Subcutaneous abdominal adipose tissue (tissue), 5 donors: ENCODE data around the gene SPRED2.
A peak's percentile ranks its signal among the peaks of the same experiment; 100 is the strongest.

Experiments used
- H3K27ac ChIP-seq: one replicate; pipeline ENCODE4 v1.7.0; 2013; ENCODE audit warnings: low read depth, mild to moderate bottlenecking, inconsistent platforms, low read length, moderate library complexity
- H3K27me3 ChIP-seq, 5 donors: one replicate each; pipeline ENCODE4 v1.7.0; 2013; ENCODE audit warnings: low read length in 5 of 5, inconsistent platforms in 1 of 5; ENCODE audit not compliant: control insufficient read depth in 5 of 5, insufficient read depth in 4 of 5
- H3K36me3 ChIP-seq, 5 donors: one replicate each; pipeline ENCODE4 v1.7.0; 2013; ENCODE audit warnings: low read length in 5 of 5; ENCODE audit not compliant: control insufficient read depth in 5 of 5, insufficient read depth in 5 of 5
- H3K4me1 ChIP-seq, 5 donors: one replicate each; pipeline ENCODE4 v1.7.0; 2013; ENCODE audit warnings: low read length in 5 of 5, mild to moderate bottlenecking in 3 of 5, moderate library complexity in 1 of 5; ENCODE audit not compliant: control insufficient read depth in 5 of 5, insufficient read depth in 5 of 5
- H3K4me3 ChIP-seq, 5 donors: one replicate each; pipeline ENCODE4 v1.7.0; 2013; ENCODE audit warnings: low read length in 5 of 5, low read depth in 1 of 5
- H3K9ac ChIP-seq, 5 donors: one replicate each; pipeline ENCODE4 v1.7.0; 2013; ENCODE audit warnings: low read length in 5 of 5, mild to moderate bottlenecking in 4 of 5, moderate library complexity in 3 of 5
- H3K9me3 ChIP-seq, 5 donors: one replicate each; pipeline ENCODE4 v1.7.0; 2013; ENCODE audit warnings: low read length in 5 of 5; ENCODE audit not compliant: control insufficient read depth in 5 of 5
- donor health status: healthy.
- donor health status: healthy.
- donor health status: healthy.
- donor health status: healthy.
- donor health status: healthy.

SPRED2 gene

DNA sequence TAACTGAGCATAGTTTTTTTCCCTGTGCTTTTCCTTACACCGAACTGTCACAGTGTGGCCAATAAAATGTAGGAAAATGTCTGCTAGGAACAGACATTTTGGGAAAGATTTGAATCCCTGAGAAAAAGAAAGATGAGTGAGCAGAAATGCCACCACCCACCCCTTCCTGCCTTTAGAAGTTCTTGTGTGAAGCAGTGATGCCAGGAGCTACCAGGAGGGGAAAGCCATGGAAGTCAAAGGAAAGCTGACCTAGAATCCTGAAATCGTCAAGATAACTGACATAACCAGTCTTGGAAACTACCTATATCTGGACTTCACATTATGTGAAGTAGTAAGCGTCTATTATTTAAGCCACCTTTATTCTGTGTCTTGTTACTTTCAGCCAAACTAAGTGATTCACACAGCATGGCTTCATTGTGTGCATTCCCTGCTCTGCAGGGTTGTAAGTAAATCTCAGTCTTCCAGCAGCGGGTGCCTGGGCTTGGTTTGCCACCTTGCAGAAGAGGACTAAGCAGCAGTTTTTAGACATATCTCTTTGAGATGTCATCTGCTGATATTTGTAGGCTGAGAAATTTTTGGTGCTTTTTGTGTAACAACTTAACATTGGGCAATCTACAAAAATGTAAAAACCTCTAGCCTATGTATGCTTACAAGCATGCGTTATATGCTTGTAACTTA lies 11.2 kb upstream of the SPRED2 start:
- Histone ChIP-seq H3K9ac (no peak overlapping the region), H3K36me3 (no peaks in the 10 kb centered on the region), H3K9me3 (no peaks in the 10 kb centered on the region), H3K4me3 (no peak overlapping the region), H3K27me3 (no peaks in the 10 kb centered on the region), H3K27ac (no peak overlapping the region), H3K4me1 (no peaks in the 10 kb centered on the region)

DNA sequence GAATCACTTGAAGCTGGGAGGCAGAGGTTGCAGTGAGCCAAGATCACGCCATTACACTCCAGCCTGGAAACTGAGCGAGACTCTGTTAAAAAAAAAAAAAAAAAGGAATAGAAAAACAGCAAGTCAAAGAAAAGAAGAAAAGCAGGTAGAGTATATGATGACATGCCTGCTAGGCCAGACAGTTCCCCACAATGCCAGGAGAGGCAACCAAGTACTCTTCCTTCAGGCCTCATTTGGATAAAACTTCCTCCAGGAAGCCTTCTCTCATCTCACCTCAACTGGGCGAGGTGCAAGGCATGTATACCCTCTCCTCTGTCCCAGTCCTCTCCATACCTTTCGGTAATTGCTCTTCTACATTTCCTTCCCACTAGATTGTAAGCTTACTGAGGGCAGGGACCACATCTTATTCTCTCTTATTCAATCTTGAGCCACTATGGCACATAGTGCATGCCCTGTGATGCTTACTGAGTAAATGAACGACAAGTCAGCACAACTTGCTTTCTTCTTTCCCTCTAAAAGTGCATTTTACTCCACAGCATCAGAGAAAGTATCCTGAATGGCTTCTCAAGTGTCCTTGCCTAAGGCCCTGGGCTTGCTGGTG lies 10.1 kb upstream of the SPRED2 start:
- Histone ChIP-seq H3K27me3 (no peaks in the 10 kb centered on the region), H3K4me1 (no peaks in the 10 kb centered on the region), H3K36me3 (no peaks in the 10 kb centered on the region), H3K9me3 (no peaks in the 10 kb centered on the region), H3K9ac (no peak overlapping the region), H3K27ac (no peak overlapping the region), H3K4me3 (no peak overlapping the region)

DNA sequence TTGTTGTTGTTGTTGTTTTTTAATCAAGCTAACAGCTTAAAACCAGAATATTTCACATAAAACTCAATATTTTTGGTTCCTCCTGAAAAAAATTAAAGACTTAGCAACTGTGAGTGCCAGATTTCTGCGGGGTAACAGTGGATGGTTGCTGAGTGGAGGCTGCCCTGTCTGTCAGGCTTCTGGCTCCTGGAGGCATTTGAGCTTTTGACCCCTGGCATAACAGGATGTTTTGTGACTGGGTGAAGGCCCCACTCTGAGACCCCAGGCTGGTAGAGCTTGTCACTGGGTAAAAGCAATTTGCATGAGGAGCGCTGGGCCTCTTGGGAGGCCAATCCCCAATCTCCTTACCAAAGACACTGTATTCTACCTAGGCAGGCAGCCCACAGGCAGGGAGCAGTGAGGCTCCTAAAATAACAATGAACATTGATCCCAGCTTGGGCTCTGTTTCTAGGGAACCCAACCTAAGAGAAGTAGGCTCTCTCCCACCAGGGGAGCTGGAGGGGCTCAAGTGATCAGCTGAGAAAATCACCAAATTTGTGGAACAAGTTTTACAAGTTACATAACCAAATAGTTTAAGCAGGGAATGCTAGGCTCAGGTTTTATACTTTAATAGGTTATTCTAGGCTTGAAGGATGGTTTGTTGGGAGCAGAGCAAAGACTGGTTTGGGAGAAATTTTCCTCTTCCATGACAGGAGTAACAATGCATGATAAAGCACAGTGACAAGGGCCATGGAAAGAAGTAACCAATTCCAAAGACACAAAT lies 5.9 kb upstream of the SPRED2 start:
- H3K4me1 ChIP-seq, result peaks cover 0 to 24% (median 16%) of the 10 kb centered on the region in 5 donors
- no peaks in the 10 kb centered on the region for H3K36me3 ChIP-seq
- H3K27me3 ChIP-seq, result no peaks in the 10 kb centered on the region
- no peak overlapping the region for H3K9ac ChIP-seq
- H3K4me3 ChIP-seq, result no peak overlapping the region
- no peaks in the 10 kb centered on the region for H3K9me3 ChIP-seq
- no peak overlapping the region for H3K27ac ChIP-seq

DNA sequence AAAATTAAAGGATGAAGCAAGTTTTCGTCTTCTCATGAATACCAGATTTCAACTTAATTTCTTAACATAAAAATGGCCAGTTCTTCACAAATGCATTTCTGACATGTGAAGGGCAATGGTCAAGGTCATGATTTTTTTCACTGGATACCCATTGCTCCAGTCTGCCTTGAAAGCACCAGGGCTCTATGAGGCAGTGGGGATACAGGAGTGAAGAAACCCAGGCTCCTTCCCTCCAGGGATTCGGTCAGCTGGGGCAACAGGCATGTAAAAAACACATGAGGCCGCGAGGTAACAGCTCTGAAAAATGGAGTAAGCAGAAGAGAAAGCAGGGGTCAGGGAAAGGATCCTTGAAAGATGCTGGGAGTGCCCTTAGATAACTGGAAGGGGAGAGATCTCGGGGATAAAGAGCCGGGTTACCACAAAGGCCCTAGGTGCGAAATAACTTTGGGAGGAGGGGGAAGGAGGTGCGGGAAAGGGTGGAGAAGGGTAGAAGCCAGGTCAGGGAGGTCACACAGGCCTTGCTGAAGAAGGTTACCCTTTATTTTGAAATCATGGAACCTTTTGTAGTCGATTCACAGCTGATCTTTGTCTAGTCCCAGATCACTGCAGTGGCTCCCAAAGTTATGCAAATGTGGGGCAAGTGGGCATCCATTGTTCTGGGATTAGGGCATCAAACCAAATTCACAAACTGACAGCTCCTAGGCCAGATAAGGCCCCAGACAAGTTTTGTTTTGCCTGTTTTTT lies 5.2 kb upstream of the SPRED2 start:
- H3K27ac ChIP-seq, result peak overlapping the region; percentile 93
- no peaks in the 10 kb centered on the region for H3K9me3 ChIP-seq
- no peaks in the 10 kb centered on the region for H3K36me3 ChIP-seq
- H3K9ac ChIP-seq, result peak overlapping the region in 1 of 5 donors; percentile 62
- H3K27me3 ChIP-seq, result no peaks in the 10 kb centered on the region
- peak overlapping the region in 2 of 5 donors; percentile 78 to 82 for H3K4me3 ChIP-seq
- H3K4me1 ChIP-seq, result peaks cover 0 to 29% (median 20%) of the 10 kb centered on the region in 5 donors

DNA sequence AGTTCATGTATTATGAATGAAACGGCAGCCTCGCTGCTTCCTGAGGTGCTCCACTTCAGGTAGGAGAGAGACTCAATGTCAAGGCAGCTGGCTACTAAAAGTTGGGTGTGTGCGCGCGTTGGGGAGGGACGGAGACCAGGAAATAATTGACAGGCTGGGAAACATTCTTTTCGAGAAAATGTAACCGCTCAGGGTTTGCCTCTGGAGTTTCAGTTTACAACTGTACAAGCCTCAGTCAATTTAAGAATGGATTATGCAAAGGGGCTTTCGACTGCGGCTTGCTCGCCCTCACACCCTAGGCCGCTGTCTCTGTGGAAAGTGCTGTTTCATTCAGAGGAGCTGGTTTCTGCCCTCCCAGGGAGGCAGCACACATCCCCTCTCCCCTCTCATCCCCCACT lies 4.4 kb upstream of the SPRED2 start:
- Histone ChIP-seq H3K27me3 (no peaks in the 10 kb centered on the region), H3K36me3 (no peaks in the 10 kb centered on the region), H3K9me3 (no peaks in the 10 kb centered on the region), H3K27ac (peak overlapping the region; percentile 93), H3K9ac (peak overlapping the region; percentile 56 to 93 (median 71)), H3K4me1 (peaks cover 0 to 29% (median 21%) of the 10 kb centered on the region in 5 donors), H3K4me3 (peak overlapping the region; percentile 68 to 82 (median 80))

DNA sequence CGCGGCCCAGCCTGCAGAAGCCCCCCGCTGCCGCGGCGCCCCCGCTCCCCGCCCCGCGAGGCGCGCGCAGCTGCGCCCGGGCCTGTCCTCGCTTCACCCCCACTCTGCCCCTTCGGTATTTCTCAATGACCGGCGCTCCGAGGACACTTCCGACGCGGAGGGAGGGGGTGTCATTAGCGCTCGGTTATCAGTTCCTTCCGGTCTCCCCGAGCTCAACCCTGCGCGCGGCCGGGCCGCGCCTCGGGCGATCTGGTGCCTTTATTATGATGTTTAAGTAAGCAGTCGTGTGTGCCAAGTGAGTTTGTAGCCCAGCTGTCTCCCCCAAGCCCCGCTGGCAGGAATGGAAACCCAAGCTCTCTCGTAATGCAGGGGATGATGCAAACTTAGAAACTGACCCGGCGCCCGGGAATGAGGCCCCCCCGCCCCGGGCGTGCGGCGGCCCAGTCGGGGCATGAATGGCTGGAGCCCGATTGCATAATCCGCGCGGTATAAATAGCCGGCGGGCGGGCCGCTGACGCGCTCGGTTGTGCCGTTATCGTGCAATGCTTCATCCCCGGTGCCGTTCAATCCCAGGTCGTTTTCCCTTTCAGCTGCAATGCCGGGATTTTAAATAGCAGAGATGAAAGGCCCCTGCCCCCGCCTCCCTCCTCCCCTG lies 3.9 kb upstream of the SPRED2 start:
- Histone ChIP-seq H3K4me3 (peak overlapping the region; percentile 68 to 82 (median 80)), H3K27me3 (no peaks in the 10 kb centered on the region), H3K9ac (peak overlapping the region; percentile 56 to 93 (median 71)), H3K9me3 (no peaks in the 10 kb centered on the region), H3K4me1 (peaks cover 0 to 33% (median 21%) of the 10 kb centered on the region in 5 donors), H3K27ac (peak overlapping the region; percentile 93), H3K36me3 (no peaks in the 10 kb centered on the region)

DNA sequence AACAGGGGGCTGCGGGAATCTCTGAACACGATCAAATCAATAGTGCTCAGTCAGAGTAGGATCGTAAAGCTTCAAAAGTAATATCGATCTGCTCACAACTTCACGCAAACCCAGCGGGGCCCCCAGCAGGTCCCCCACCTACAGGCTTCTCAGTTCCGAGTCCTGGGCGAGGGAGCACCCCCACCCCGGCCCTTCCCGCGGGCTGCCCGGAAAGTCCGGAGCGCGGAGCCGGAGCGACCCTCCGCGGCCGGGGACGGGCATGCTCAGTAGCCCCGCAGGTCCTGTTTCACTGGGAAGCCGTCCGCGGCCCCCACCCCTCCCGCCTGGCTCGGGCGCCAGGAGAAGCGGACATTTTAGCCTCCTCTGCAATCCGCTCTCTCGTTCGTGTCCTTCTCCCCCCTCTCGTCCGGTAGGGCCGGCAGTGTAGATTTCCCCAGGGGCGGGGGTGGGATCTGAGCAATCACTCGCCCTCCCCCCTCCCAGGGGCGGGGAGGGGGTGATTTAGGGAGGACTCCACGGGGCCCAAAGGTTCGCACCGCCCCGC lies 3.3 kb upstream of the SPRED2 start:
- Histone ChIP-seq H3K9ac (peak overlapping the region in 4 of 5 donors; percentile 62 to 93 (median 78)), H3K9me3 (no peaks in the 10 kb centered on the region), H3K36me3 (no peaks in the 10 kb centered on the region), H3K27me3 (no peaks in the 10 kb centered on the region), H3K4me1 (peaks cover 0 to 35% (median 21%) of the 10 kb centered on the region in 5 donors), H3K27ac (peak overlapping the region; percentile 93), H3K4me3 (peak overlapping the region; percentile 68 to 82 (median 78))

DNA sequence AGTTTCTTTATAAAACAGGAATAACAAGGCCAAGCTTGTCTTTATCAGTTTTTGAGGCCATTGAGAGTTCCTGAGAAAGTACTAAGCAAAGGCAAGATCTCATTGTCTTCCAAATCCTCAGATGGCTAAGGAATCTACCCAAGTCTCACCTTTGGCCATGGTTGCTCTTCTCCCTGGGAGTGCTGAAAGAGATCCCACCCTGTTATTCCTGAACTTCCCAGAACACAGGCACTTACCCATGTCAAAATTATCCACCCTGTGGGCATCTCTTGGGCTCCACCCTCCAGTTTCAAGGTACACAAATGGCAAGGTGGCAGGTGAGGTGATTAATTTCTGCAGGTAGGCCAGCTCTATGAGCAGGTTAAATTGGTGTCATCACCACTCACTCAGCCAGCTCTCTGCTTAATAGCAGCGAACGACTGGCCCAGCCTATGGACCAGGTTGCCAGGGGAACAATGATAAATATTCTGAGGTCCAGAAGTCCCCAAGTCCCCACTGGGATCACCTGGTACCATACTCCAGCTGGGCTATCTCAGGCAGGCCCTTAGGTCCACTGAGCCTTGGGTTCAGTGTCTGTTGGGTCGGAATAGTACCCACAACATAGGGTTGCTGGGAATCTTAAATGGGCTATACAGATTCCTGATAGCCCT lies 2.3 kb upstream of the SPRED2 start:
- peak overlapping the region; percentile 93 for H3K27ac ChIP-seq
- no peaks in the 10 kb centered on the region for H3K9me3 ChIP-seq
- H3K9ac ChIP-seq, result no peak overlapping the region
- no peaks in the 10 kb centered on the region for H3K27me3 ChIP-seq
- H3K36me3 ChIP-seq, result no peaks in the 10 kb centered on the region
- H3K4me1 ChIP-seq, result peaks cover 0 to 45% (median 31%) of the 10 kb centered on the region in 5 donors
- peak overlapping the region in 1 of 5 donors; percentile 68 for H3K4me3 ChIP-seq
